Thymus (tissue), 11 donors: Measurements from ENCODE around the gene IL6R. TPM values are rescaled to one million over a fixed set of nuclear protein-coding genes. Genes with fewer than 3 reads are reported as not detected.
A peak's percentile ranks its signal among the peaks of the same experiment; 100 is the strongest.

Experiments used
- DNase-seq, 9 donors: peaks; one replicate each; pipeline ENCODE4 v3.0.0-alpha.2; 2013; ENCODE audit warnings: low spot score in 9 of 9, low read depth in 6 of 9, missing footprints in 1 of 9
- H3K27ac ChIP-seq, 2 donors: one replicate each; pipeline ENCODE4 v1.5.1; 2013; ENCODE audit warnings: control low read depth in 1 of 2, low read depth in 1 of 2, low read length in 1 of 2, mild to moderate bottlenecking in 1 of 2, moderate library complexity in 1 of 2
- H3K27me3 ChIP-seq, 2 donors: one replicate each; pipeline ENCODE4 v1.5.1; 2013; ENCODE audit warnings: low read length in 1 of 2; ENCODE audit not compliant: control insufficient read depth in 2 of 2, insufficient read depth in 1 of 2
- H3K36me3 ChIP-seq, 2 donors: one replicate each; pipeline ENCODE4 v1.5.1; 2013; ENCODE audit warnings: low read length in 1 of 2, mild to moderate bottlenecking in 1 of 2, moderate library complexity in 1 of 2; ENCODE audit not compliant: control insufficient read depth in 2 of 2, insufficient read depth in 2 of 2
- H3K4me1 ChIP-seq, 2 donors: one replicate each; pipeline ENCODE4 v1.5.1; 2013; ENCODE audit warnings: low read length in 2 of 2; ENCODE audit not compliant: control insufficient read depth in 2 of 2, insufficient read depth in 2 of 2
- H3K4me3 ChIP-seq, 2 donors: one replicate each; pipeline ENCODE4 v1.5.1; 2013; ENCODE audit warnings: low read length in 2 of 2, control low read depth in 1 of 2, mild to moderate bottlenecking in 1 of 2
- H3K9me3 ChIP-seq, 2 donors: one replicate each; pipeline ENCODE4 v1.5.1; 2013; ENCODE audit warnings: low read length in 1 of 2, mild to moderate bottlenecking in 1 of 2; ENCODE audit not compliant: control insufficient read depth in 2 of 2, insufficient read depth in 1 of 2
- WGBS: extraction: QIAGEN DNeasy Blood & Tissue Kit; methylation state at CpG from one replicate; pipeline ENCODE4 v1.1.7; 2013; 5-methylcytosine and 5-hydroxymethylcytosine counted together
- polyA plus RNA-seq: library from polyadenylated mRNA; stranded (reverse); fragments of 200-250 nt; gene quantifications from one replicate; pipeline ENCODE4 v1.2.3, GENCODE V29; 2013
- total RNA-seq: library from RNA; stranded (reverse); fragments of 120-200 nt; gene quantifications from one replicate; pipeline ENCODE4 v1.2.4, GENCODE V29; 2013
- donor health status: healthy.

IL6R gene
- total and polyA plus RNA-seq, 2 donors = 10.3 to 10.5 TPM

GRCh38 chr1:154429841-154430611 is 24.9 kb downstream of the IL6R start:
- no peaks in the 10 kb centered on the region for H3K9me3 ChIP-seq
- H3K4me1 ChIP-seq = peaks cover 0 to 7% of the 10 kb centered on the region in 2 donors
- DNase-seq = no peak
- WGBS = 95% methylated on average over 17 of the region's 17 CpGs
- no peaks in the 10 kb centered on the region for H3K36me3 ChIP-seq
- H3K4me3 ChIP-seq = no peak overlapping the region
- no peaks in the 10 kb centered on the region for H3K27me3 ChIP-seq
- no peak overlapping the region for H3K27ac ChIP-seq

GRCh38 chr1:154430903-154431302 is 25.8 kb downstream of the IL6R start:
- WGBS = 93% methylated on average over 11 of the region's 11 CpGs
- DNase-seq = no peak

DNA sequence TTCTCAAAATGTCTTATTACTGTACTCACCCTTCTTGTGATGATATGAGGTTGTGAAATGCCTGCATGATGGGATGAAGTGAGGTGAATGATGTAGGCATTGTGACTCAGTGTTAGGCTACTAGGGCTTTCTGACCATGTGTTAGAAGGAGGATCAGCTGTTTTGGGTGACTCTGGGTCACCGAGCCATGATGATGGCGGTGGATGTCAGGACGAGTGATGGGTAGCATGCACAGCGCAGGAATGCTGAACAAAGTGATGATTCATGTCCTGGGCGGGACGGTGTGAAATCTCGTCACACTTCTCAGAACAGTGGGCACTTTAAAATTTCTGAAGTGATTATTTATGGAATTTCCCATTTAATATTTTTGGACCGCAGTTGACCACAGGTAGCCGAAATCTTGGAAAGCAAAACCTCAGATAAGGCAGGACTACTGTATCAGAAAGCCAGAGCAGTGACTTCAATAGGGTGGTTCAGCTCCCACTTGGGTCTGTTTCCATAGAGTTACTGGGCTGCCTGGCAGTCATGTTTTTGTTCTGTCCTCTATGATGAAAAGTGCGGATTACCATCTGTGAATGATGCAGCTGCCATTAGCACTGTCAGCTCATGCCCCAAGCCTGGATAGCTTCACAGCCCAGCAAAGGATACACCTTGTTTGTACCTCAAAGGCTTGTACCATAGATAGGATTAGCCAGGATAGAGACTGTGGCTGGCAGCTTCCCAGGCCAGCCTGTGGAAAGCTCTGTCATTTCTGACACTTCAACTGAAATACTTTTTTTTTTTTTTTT is 26.6 kb downstream of the IL6R start:
- peak overlapping the region in 1 of 2 donors; percentile 4 for H3K27ac ChIP-seq
- no peaks in the 10 kb centered on the region for H3K36me3 ChIP-seq
- H3K4me1 ChIP-seq = peaks cover 0 to 7% of the 10 kb centered on the region in 2 donors
- DNase-seq = no peak
- H3K27me3 ChIP-seq = peaks cover 0 to 2% of the 10 kb centered on the region in 2 donors
- no peaks in the 10 kb centered on the region for H3K9me3 ChIP-seq
- H3K4me3 ChIP-seq = no peak overlapping the region
- 95% methylated on average over 10 of the region's 10 CpGs for WGBS

More at GRCh38 chr1:154430903-154431302, 25.8 kb downstream of the IL6R start:
- no peaks in the 10 kb centered on the region for H3K36me3 ChIP-seq
- H3K4me3 ChIP-seq = no peak overlapping the region
- H3K9me3 ChIP-seq = no peaks in the 10 kb centered on the region
- H3K4me1 ChIP-seq = peaks cover 0 to 7% of the 10 kb centered on the region in 2 donors
- H3K27me3 ChIP-seq = no peaks in the 10 kb centered on the region
- peak overlapping the region in 1 of 2 donors; percentile 47 for H3K27ac ChIP-seq

DNA sequence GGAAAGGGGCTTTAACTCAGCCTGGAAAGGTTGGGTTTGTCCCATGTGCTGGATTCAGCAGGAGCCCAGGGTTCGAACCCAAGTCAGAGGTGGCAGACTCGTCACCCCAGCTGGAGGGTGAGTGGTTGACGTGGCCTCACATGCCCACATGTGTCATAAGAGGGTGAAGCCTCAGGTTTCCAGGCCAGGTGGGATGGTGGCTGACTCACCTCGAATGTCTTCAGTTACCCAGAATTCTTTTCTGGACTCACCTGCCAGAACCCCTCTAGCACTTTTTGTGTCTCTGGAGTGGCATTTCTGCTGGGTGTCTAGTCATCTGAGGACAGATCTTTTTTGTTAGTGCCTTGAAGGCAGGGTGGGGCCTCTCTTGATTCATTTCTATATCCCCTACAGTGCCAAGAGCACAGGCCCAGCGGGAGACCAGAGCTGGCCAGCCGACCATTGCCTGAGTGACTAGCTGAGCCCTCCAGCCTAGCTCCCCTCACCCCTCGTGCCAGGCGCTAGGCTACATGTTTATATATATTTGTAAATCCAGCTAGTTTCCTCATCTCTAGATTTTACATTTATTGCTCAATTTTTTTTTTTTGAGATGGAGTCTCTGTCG is 28.1 kb downstream of the IL6R start:
- no peaks in the 10 kb centered on the region for H3K36me3 ChIP-seq
- WGBS = 90% methylated on average over 9 of the region's 9 CpGs

DNA sequence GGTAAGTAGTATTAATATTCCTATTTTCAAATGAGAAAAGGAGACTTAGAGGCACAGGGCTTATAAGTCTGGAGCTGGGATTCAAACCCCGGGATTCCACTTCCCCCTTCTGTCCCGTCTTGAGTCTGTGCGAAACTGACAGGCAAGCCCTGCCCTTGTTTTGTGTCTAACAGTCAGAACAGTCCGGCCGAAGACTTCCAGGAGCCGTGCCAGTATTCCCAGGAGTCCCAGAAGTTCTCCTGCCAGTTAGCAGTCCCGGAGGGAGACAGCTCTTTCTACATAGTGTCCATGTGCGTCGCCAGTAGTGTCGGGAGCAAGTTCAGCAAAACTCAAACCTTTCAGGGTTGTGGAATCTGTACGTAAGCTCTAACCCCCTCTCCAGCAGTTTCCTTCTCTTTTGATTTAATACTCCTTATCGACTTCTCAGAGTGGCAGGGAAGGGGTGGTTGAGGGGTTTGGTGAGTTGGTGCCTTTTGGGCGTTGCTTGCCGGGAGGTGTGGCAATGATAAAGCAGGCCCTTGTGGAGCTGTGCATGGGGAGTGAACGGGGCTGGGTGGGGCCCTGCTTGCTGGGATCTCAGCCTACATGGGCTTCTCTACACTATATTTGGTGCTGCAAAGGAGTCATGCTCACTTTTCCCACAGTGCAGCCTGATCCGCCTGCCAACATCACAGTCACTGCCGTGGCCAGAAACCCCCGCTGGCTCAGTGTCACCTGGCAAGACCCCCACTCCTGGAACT is 29.4 kb downstream of the IL6R start:
- peaks cover 0 to 7% of the 10 kb centered on the region in 2 donors for H3K4me1 ChIP-seq
- H3K4me3 ChIP-seq = no peak overlapping the region
- DNase-seq = no peak
- no peaks in the 10 kb centered on the region for H3K9me3 ChIP-seq
- WGBS = 90% methylated on average over 18 of the region's 18 CpGs
- peaks cover 0 to 2% of the 10 kb centered on the region in 2 donors for H3K27me3 ChIP-seq
- no peaks in the 10 kb centered on the region for H3K36me3 ChIP-seq
- H3K27ac ChIP-seq = no peak overlapping the region

More for the DNA sequence above, 28.1 kb downstream of the IL6R start:
- H3K4me3 ChIP-seq = no peak overlapping the region
- no peaks in the 10 kb centered on the region for H3K9me3 ChIP-seq
- no peak for DNase-seq
- H3K27me3 ChIP-seq = peaks cover 0 to 2% of the 10 kb centered on the region in 2 donors
- H3K4me1 ChIP-seq = peaks cover 0 to 7% of the 10 kb centered on the region in 2 donors
- H3K27ac ChIP-seq = no peak overlapping the region

- Histone ChIP-seq H3K36me3 (no peaks in the 10 kb centered on the region), H3K27ac (no peak overlapping the region), H3K4me1 (peaks cover 0 to 11% of the 10 kb centered on the region in 2 donors), H3K27me3 (peaks cover 0 to 2% of the 10 kb centered on the region in 2 donors), H3K4me3 (no peak overlapping the region), H3K9me3 (no peaks in the 10 kb centered on the region)
- WGBS = 97% methylated on average over 15 of the region's 15 CpGs
- no peak for DNase-seq
Measured at GRCh38 chr1:154435599-154436200, 30.6 kb downstream of the IL6R start.

DNA sequence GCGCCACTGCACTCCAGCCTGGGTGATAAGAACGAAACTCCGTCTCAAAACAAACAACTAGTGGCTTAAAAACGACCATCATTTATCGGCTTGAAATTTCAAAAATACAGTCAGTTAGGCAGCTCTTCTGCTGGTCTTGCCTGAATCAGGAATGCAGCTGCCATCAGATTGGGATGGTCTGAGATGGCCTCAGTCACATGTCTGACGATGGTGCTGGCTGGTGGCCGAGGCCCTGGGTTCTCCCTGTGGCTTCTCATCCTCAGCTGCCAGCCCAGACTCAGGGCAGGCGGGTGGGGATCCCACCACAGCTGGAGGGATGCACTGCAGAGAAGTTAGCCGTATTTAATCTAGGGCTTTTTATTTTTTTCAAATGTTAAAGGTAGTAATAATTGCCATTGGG is 31.3 kb downstream of the IL6R start:
- Histone ChIP-seq H3K9me3 (no peaks in the 10 kb centered on the region), H3K36me3 (no peaks in the 10 kb centered on the region), H3K27me3 (peaks cover 0 to 2% of the 10 kb centered on the region in 2 donors), H3K27ac (no peak overlapping the region), H3K4me1 (peaks cover 0 to 18% of the 10 kb centered on the region in 2 donors), H3K4me3 (no peak overlapping the region)
- no peak for DNase-seq
- 94% methylated on average over 9 of the region's 9 CpGs for WGBS

DNA sequence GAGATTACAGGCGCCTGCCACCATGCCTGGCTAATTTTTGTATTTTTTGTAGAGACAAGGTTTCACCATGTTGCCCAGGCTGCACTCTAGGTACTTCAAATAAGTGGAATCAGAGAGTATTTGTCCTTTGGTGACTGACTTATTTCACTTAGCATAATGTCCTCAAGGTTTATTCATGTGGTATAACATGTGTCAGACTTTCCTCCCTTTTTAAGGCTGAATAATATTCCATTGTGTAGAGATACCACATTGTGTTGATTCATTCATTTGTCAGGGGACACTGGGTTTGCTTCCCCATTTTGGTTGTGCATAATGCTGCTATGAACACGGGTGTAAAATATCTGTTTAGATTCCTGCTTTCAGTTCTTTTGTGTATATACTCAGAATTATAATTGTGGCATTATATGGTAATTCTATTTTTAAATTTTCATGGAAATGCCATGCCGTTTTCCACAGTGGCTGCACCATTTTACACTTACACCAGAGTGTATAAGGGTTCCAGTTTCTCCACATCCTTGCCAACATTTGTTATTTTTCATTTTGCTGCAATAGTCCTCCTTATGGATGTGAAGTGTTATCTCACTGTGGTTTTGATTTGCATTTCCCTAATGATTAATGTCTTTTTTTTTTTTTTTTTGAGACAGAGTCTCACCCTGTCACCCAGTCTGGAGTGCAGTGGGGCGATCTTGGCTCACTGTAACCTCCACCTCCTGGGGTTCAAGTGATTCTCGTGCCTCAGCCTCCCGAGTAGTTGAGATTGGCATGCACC is 35.1 kb downstream of the IL6R start:
- H3K36me3 ChIP-seq = no peaks in the 10 kb centered on the region
- no peaks in the 10 kb centered on the region for H3K9me3 ChIP-seq
- WGBS = 93% methylated on average over 6 of the region's 6 CpGs

More for the DNA sequence above, 35.1 kb downstream of the IL6R start:
- peaks cover 0 to 37% of the 10 kb centered on the region in 2 donors for H3K4me1 ChIP-seq
- no peak overlapping the region for H3K27ac ChIP-seq
- no peak for DNase-seq
- peaks cover 0 to 2% of the 10 kb centered on the region in 2 donors for H3K27me3 ChIP-seq
- no peak overlapping the region for H3K4me3 ChIP-seq
